Measurements from ENCODE around the gene BNC2.

The BNC2 gene

DNA sequence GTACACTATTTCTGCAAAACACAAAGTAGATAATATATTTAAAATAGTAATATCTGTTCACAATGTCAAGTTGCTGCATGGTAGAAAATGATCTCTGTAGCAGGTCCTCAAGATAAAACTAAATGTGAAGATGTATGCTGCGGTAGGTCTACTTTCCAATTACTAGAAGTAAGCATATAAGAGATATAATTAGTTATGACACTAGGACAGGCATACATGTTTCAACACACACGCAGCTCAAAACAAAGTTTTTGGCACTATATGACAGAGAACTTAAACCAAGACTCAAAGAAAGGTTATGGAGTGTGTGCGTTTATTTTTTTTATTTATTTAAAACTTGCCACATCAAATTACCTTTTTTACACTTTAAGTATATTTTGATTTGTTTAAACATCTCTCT, 23.5 kb downstream of the BNC2 start:
- no peak overlapping the region for H2AFZ ChIP-seq (ENCODE audit: low read length)
- no peaks in the 10 kb centered on the region for H4K20me1 ChIP-seq (ENCODE audit: insufficient read depth, low read length, poor library complexity, severe bottlenecking)
- no peaks in the 10 kb centered on the region for H3K27me3 ChIP-seq (ENCODE audit: insufficient read depth, low read length, poor library complexity, severe bottlenecking)
- TF ChIP-seq EZH2phosphoT487 (IDR thresholded peaks at IDR 0.05; ENCODE audit: borderline replicate concordance), result no peak
- TF ChIP-seq, protein P1, sequence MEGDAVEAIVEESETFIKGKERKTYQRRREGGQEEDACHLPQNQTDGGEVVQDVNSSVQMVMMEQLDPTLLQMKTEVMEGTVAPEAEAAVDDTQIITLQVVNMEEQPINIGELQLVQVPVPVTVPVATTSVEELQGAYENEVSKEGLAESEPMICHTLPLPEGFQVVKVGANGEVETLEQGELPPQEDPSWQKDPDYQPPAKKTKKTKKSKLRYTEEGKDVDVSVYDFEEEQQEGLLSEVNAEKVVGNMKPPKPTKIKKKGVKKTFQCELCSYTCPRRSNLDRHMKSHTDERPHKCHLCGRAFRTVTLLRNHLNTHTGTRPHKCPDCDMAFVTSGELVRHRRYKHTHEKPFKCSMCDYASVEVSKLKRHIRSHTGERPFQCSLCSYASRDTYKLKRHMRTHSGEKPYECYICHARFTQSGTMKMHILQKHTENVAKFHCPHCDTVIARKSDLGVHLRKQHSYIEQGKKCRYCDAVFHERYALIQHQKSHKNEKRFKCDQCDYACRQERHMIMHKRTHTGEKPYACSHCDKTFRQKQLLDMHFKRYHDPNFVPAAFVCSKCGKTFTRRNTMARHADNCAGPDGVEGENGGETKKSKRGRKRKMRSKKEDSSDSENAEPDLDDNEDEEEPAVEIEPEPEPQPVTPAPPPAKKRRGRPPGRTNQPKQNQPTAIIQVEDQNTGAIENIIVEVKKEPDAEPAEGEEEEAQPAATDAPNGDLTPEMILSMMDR (conservative IDR thresholded peaks at IDR 0.05; ENCODE audit: low read length), result no peak
- H3K36me3 ChIP-seq (ENCODE audit: insufficient read depth, low read length), result no peaks in the 10 kb centered on the region
- no peaks in the 10 kb centered on the region for H3K79me2 ChIP-seq (ENCODE audit: insufficient read depth, low read length)
- no peaks in the 10 kb centered on the region for H3K9me2 ChIP-seq (replicated peaks; ENCODE audit: low read depth, low read length)
- no peaks in the 10 kb centered on the region for H3K4me1 ChIP-seq (ENCODE audit: insufficient read depth, low read length, poor library complexity, severe bottlenecking)
- H3K9me3 ChIP-seq (ENCODE audit: insufficient read depth, low read depth, low read length), result no peaks in the 10 kb centered on the region
- no peak overlapping the region for H3K4me2 ChIP-seq (ENCODE audit: low read depth, low read length, poor library complexity, severe bottlenecking)
- no peak overlapping the region for H3K9ac ChIP-seq (ENCODE audit: low read depth, low read length, poor library complexity, severe bottlenecking)
- H3F3A ChIP-seq (ENCODE audit: low read depth), result no peaks in the 10 kb centered on the region
- H3K4me3 ChIP-seq (ENCODE audit: low read length, poor library complexity, severe bottlenecking), result no peak overlapping the region

DNA sequence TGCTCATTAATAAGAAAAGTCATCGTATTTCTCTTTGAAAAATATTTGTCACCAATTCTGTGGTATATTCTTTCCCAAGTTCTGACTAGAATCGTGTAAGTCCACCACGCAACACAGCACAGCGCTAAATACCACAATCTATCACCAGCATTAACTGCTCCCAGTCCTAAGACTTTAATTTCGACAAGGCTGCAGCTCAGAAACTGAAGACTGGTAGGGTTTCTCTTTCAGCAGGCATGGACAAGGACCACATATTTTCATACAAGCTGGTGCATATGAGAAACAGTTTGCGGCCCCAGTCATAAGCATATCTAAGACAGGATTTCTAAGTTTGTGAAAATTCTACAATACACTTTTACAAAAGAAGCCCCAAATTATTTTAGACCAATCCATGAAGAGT, 24.1 kb downstream of the BNC2 start:
- no peak overlapping the region for H3K9ac ChIP-seq (ENCODE audit: low read depth, low read length, poor library complexity, severe bottlenecking)
- no peak overlapping the region for H3K4me2 ChIP-seq (ENCODE audit: low read depth, low read length, poor library complexity, severe bottlenecking)
- H3K4me1 ChIP-seq (ENCODE audit: insufficient read depth, low read length, poor library complexity, severe bottlenecking), result no peaks in the 10 kb centered on the region
- no peaks in the 10 kb centered on the region for H3K27me3 ChIP-seq (ENCODE audit: insufficient read depth, low read length, poor library complexity, severe bottlenecking)
- H3K36me3 ChIP-seq (ENCODE audit: insufficient read depth, low read length), result no peaks in the 10 kb centered on the region
- no peaks in the 10 kb centered on the region for H3F3A ChIP-seq (ENCODE audit: low read depth)
- no peaks in the 10 kb centered on the region for H3K9me2 ChIP-seq (replicated peaks; ENCODE audit: low read depth, low read length)
- no peaks in the 10 kb centered on the region for H3K9me3 ChIP-seq (ENCODE audit: insufficient read depth, low read depth, low read length)
- no peak for TF ChIP-seq EZH2phosphoT487 (IDR thresholded peaks at IDR 0.05; ENCODE audit: borderline replicate concordance)
- TF ChIP-seq, protein P1 (conservative IDR thresholded peaks at IDR 0.05; ENCODE audit: low read length), result no peak
- no peak overlapping the region for H2AFZ ChIP-seq (ENCODE audit: low read length)
- no peak overlapping the region for H3K4me3 ChIP-seq (ENCODE audit: low read length, poor library complexity, severe bottlenecking)
- no peaks in the 10 kb centered on the region for H4K20me1 ChIP-seq (ENCODE audit: insufficient read depth, low read length, poor library complexity, severe bottlenecking)
- H3K79me2 ChIP-seq (ENCODE audit: insufficient read depth, low read length), result no peaks in the 10 kb centered on the region

DNA sequence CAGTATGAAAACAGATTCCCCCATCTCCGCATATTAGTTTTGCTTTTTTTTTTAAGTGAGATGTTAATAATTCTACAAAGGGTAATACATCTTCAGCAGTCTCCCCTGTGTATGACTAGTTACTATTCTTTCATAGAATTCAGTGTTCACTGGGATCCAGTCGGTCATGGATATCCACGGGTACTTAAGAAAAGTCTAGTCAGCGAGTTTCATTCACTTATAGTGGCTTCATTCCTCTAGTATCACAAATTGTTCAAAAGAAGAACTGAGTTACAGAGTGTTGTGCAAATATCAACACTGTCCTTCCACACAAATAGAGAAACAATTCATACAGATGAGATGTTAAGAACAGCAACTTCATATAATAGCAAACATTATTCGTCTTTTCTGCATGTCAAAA, 35.7 kb downstream of the BNC2 start:
- H3K4me1 ChIP-seq (ENCODE audit: insufficient read depth, low read length, poor library complexity, severe bottlenecking), result no peaks in the 10 kb centered on the region
- H3K9me3 ChIP-seq (ENCODE audit: insufficient read depth, low read depth, low read length), result no peaks in the 10 kb centered on the region
- no peak overlapping the region for H3K4me3 ChIP-seq (ENCODE audit: low read length, poor library complexity, severe bottlenecking)
- no peak overlapping the region for H2AFZ ChIP-seq (ENCODE audit: low read length)
- no peaks in the 10 kb centered on the region for H3K9me2 ChIP-seq (replicated peaks; ENCODE audit: low read depth, low read length)
- no peak overlapping the region for H3K4me2 ChIP-seq (ENCODE audit: low read depth, low read length, poor library complexity, severe bottlenecking)
- no peak overlapping the region for H3K9ac ChIP-seq (ENCODE audit: low read depth, low read length, poor library complexity, severe bottlenecking)
- H4K20me1 ChIP-seq (ENCODE audit: insufficient read depth, low read length, poor library complexity, severe bottlenecking), result no peaks in the 10 kb centered on the region
- no peaks in the 10 kb centered on the region for H3F3A ChIP-seq (ENCODE audit: low read depth)
- TF ChIP-seq, protein P1 (conservative IDR thresholded peaks at IDR 0.05; ENCODE audit: low read length), result no peak
- TF ChIP-seq EZH2phosphoT487 (IDR thresholded peaks at IDR 0.05; ENCODE audit: borderline replicate concordance), result no peak
- no peaks in the 10 kb centered on the region for H3K27me3 ChIP-seq (ENCODE audit: insufficient read depth, low read length, poor library complexity, severe bottlenecking)
- H3K36me3 ChIP-seq (ENCODE audit: insufficient read depth, low read length), result no peaks in the 10 kb centered on the region
- H3K79me2 ChIP-seq (ENCODE audit: insufficient read depth, low read length), result no peaks in the 10 kb centered on the region

All from Loucy (cell line).